HEK293 (cell line): Measurements from ENCODE around the gene TRAM2.
A peak's percentile ranks its signal among the peaks of the same experiment; 100 is the strongest.

Source experiments
- CTCF ChIA-PET: fragments of 350-600 bp; formaldehyde crosslinking; extraction: SDS; loops from one replicate; lab custom pipeline; 2021; ENCODE audit warnings: antibody characterized with exemption; lab: Yijun Ruan, JAX
- POLR2A ChIA-PET: fragments of 300-600 bp; formaldehyde crosslinking; extraction: SDS; loops from one replicate; lab custom pipeline; 2020; ENCODE audit warnings: antibody characterized with exemption, inconsistent platforms; lab: Yijun Ruan, JAX
- H3K27ac ChIP-seq: fragments of 200-500 bp; sonication (Bioruptor generic); 2 replicates; pipeline ENCODE4 v1.5.1; 2014; ENCODE audit warnings: low read depth, low read length, control low read depth, inconsistent platforms; ENCODE audit errors: extremely low read depth
- H3K36me3 ChIP-seq, 2 experiments: fragments of 200-500 bp in 1 of 2; sonication (Bioruptor generic) in 1 of 2; 1 replicate in 1 of 2; 2 replicates in 1 of 2; pipeline ENCODE4 v1.5.1; 2014 to 2017; ENCODE audit warnings: inconsistent platforms in 2 of 2, low read length in 2 of 2; ENCODE audit not compliant: control insufficient read depth in 2 of 2, insufficient read depth in 1 of 2
- H3K4me1 ChIP-seq: fragments of 200-500 bp; sonication (Bioruptor generic); 2 replicates; pipeline ENCODE4 v1.5.1; 2014; ENCODE audit warnings: mild to moderate bottlenecking, low read length, inconsistent platforms; ENCODE audit not compliant: control insufficient read depth, insufficient read depth
- H3K4me3 ChIP-seq: 2 replicates; pipeline ENCODE4 v1.5.1; 2011; ENCODE audit warnings: low read depth, mild to moderate bottlenecking, control low read depth, low read length, moderate library complexity
- H3K9me3 ChIP-seq: fragments of 200-500 bp; sonication (Bioruptor generic); 2 replicates; pipeline ENCODE4 v1.5.1; 2014; ENCODE audit warnings: low read depth, low read length, inconsistent platforms; ENCODE audit not compliant: control insufficient read depth, insufficient read depth
- EGR2 ChIP-seq: fragments of 450-650 bp; formaldehyde crosslinking; IDR thresholded peaks from 2 replicates; pipeline ENCODE4 v1.5.1; 2016; ENCODE audit warnings: low read depth, missing biosample characterization, missing genetic modification characterization
- HOXD13 ChIP-seq: sonication (generic); formaldehyde crosslinking; IDR thresholded peaks from 2 replicates; pipeline ENCODE4 v1.8.0; 2022; ENCODE audit warnings: missing genetic modification reagents, borderline replicate concordance
- KLF1 ChIP-seq: fragments of 450-650 bp; formaldehyde crosslinking; IDR thresholded peaks from 2 replicates; pipeline ENCODE4 v1.5.1; 2016; ENCODE audit warnings: missing biosample characterization, missing genetic modification characterization
- KLF7 ChIP-seq: fragments of 450-650 bp; formaldehyde crosslinking; IDR thresholded peaks from 2 replicates; pipeline ENCODE4 v1.5.1; 2016; ENCODE audit warnings: missing biosample characterization, missing genetic modification characterization, borderline replicate concordance
- KLF9 ChIP-seq: fragments of 450-650 bp; formaldehyde crosslinking; IDR thresholded peaks from 2 replicates; pipeline ENCODE4 v1.5.1; 2016; ENCODE audit warnings: missing biosample characterization, missing genetic modification characterization, low read depth
- MZF1 ChIP-seq: fragments of 450-650 bp; formaldehyde crosslinking; IDR thresholded peaks from 2 replicates; pipeline ENCODE4 v1.5.1; 2017; ENCODE audit warnings: missing biosample characterization, missing genetic modification characterization, borderline replicate concordance
- TRIM28 ChIP-seq: IDR thresholded peaks from 2 replicates; pipeline ENCODE4 v1.6.1; 2011; ENCODE audit warnings: low read length, control low read depth, borderline replicate concordance
- ZBTB1 ChIP-seq: fragments of 450-650 bp; formaldehyde crosslinking; IDR thresholded peaks from 2 replicates; pipeline ENCODE4 v1.5.1; 2016; ENCODE audit warnings: missing biosample characterization, missing genetic modification characterization
- ZBTB7A ChIP-seq: fragments of 450-650 bp; formaldehyde crosslinking; IDR thresholded peaks from 2 replicates; pipeline ENCODE4 v1.5.1; 2016; ENCODE audit warnings: low read depth, missing biosample characterization, missing genetic modification characterization
- ZFP69B ChIP-seq: fragments of 450-650 bp; formaldehyde crosslinking; IDR thresholded peaks from 2 replicates; pipeline ENCODE4 v1.5.1; 2016; ENCODE audit warnings: missing biosample characterization, missing genetic modification characterization
- ZIC2 ChIP-seq: fragments of 450-650 bp; formaldehyde crosslinking; IDR thresholded peaks from 2 replicates; pipeline ENCODE4 v1.5.1; 2016; ENCODE audit warnings: missing biosample characterization, missing genetic modification characterization
- ZNF140 ChIP-seq: fragments of 450-650 bp; formaldehyde crosslinking; IDR thresholded peaks from 2 replicates; pipeline ENCODE4 v1.5.1; 2016; ENCODE audit warnings: missing biosample characterization, missing genetic modification characterization
- ZNF16 ChIP-seq: fragments of 450-650 bp; formaldehyde crosslinking; IDR thresholded peaks from 2 replicates; pipeline ENCODE4 v1.5.1; 2016; ENCODE audit warnings: low read depth, missing biosample characterization, missing genetic modification characterization
- ZNF169 ChIP-seq: fragments of 450-650 bp; formaldehyde crosslinking; IDR thresholded peaks from 2 replicates; pipeline ENCODE4 v1.5.1; 2016; ENCODE audit warnings: missing biosample characterization, missing genetic modification characterization
- ZNF221 ChIP-seq: fragments of 450-650 bp; formaldehyde crosslinking; IDR thresholded peaks from 2 replicates; pipeline ENCODE4 v1.5.1; 2017; ENCODE audit warnings: missing biosample characterization, missing genetic modification characterization, borderline replicate concordance
- ZNF274 ChIP-seq, 2 experiments: fragments of 200-500 bp in 1 of 2; fragments of 450-650 bp in 1 of 2; sonication (Bioruptor generic) in 1 of 2; formaldehyde crosslinking in 1 of 2; IDR thresholded peaks; 2 replicates each; pipeline versions ENCODE4 v1.5.1 to v1.6.1; 2014 to 2016; ENCODE audit warnings: borderline replicate concordance in 1 of 2, inconsistent platforms in 1 of 2, low read length in 1 of 2, missing biosample characterization in 1 of 2, missing genetic modification characterization in 1 of 2
- ZNF292 ChIP-seq: fragments of 450-650 bp; formaldehyde crosslinking; IDR thresholded peaks from 2 replicates; pipeline ENCODE4 v1.5.1; 2016; ENCODE audit warnings: low read depth, missing biosample characterization, missing genetic modification characterization, borderline replicate concordance
- ZNF341 ChIP-seq: fragments of 450-650 bp; formaldehyde crosslinking; IDR thresholded peaks from 2 replicates; pipeline ENCODE4; 2016; ENCODE audit warnings: low read depth, missing biosample characterization, missing genetic modification characterization
- ZNF366 ChIP-seq: fragments of 450-650 bp; formaldehyde crosslinking; conservative IDR thresholded peaks from 2 replicates; pipeline ENCODE4 v1.5.1; 2016; ENCODE audit warnings: missing biosample characterization, missing genetic modification characterization
- ZNF404 ChIP-seq: fragments of 450-650 bp; formaldehyde crosslinking; IDR thresholded peaks from 2 replicates; pipeline ENCODE4 v1.5.1; 2017; ENCODE audit warnings: missing biosample characterization, missing genetic modification characterization
- ZNF514 ChIP-seq: fragments of 450-650 bp; formaldehyde crosslinking; IDR thresholded peaks from 2 replicates; pipeline ENCODE4 v1.5.1; 2016; ENCODE audit warnings: missing biosample characterization, missing genetic modification characterization
- ZNF580 ChIP-seq: fragments of 450-650 bp; formaldehyde crosslinking; IDR thresholded peaks from 2 replicates; pipeline ENCODE4 v1.5.1; 2016; ENCODE audit warnings: missing biosample characterization, missing genetic modification characterization
- ZNF600 ChIP-seq: fragments of 450-650 bp; formaldehyde crosslinking; IDR thresholded peaks from 2 replicates; pipeline ENCODE4 v1.5.1; 2016; ENCODE audit warnings: missing biosample characterization, missing genetic modification characterization
- ZNF624 ChIP-seq: fragments of 450-650 bp; formaldehyde crosslinking; IDR thresholded peaks from 2 replicates; pipeline ENCODE4 v1.5.1; 2017; ENCODE audit warnings: missing biosample characterization, missing genetic modification characterization
- ZNF626 ChIP-seq: fragments of 450-650 bp; sonication (Bioruptor Pico); formaldehyde crosslinking; IDR thresholded peaks from 2 replicates; pipeline ENCODE4 v1.5.1; 2018; ENCODE audit warnings: missing biosample characterization, missing genetic modification characterization, inconsistent platforms
- ZNF660 ChIP-seq: fragments of 450-650 bp; IDR thresholded peaks from 2 replicates; pipeline ENCODE4 v1.5.1; 2018; ENCODE audit warnings: missing biosample characterization, mild to moderate bottlenecking, missing genetic modification characterization
- ZNF670 ChIP-seq: fragments of 450-650 bp; formaldehyde crosslinking; IDR thresholded peaks from 2 replicates; pipeline ENCODE4 v1.5.1; 2016; ENCODE audit warnings: missing biosample characterization, missing genetic modification characterization, low read depth

The TRAM2 gene

GRCh38 chr6:52576392-52577021, 353 bp downstream of the TRAM2 start (continued):
- no peak for TF ChIP-seq ZNF140
- TF ChIP-seq ZNF404 (tag by site-specific recombination) = no peak
- TF ChIP-seq ZNF624 (tag by site-specific recombination) = no peak
- TF ChIP-seq ZNF221 (tag by site-specific recombination) = no peak
- TF ChIP-seq ZNF600 (tag by site-specific recombination) = peak; percentile 83
- no peak; the same call in 1 of the 2 replicates for TF ChIP-seq ZNF341 (tag by site-specific recombination)
- TF ChIP-seq EGR2 (tag by site-specific recombination) = no peak
- peak; percentile 51 for TF ChIP-seq KLF9
- TF ChIP-seq ZBTB1 (tag by site-specific recombination) = no peak
- TF ChIP-seq ZNF274 (IDR thresholded peaks at IDR 0.05; ENCODE audit: low read length) = no peak
- no peak for TF ChIP-seq ZNF274 (tag by site-specific recombination; IDR thresholded peaks at IDR 0.05; ENCODE audit: borderline replicate concordance)
- TF ChIP-seq ZNF292 (tag by site-specific recombination) = no peak
- TF ChIP-seq ZNF626 (tag by site-specific recombination) = no peak
- no peak for TF ChIP-seq ZNF514 (tag by site-specific recombination)
- no peak for TF ChIP-seq ZNF366
- TF ChIP-seq ZNF169 (tag by site-specific recombination) = no peak
- no peak for TF ChIP-seq ZNF670 (tag by site-specific recombination)
- no peak for TF ChIP-seq MZF1 (tag by site-specific recombination)
- TF ChIP-seq ZNF580 (tag by site-specific recombination) = peak; percentile 56; the same call in 1 of the 2 replicates

GRCh38 chr6:52576054-52576391, 837 bp downstream of the TRAM2 start:
- CTCF ChIA-PET = interaction anchor here (0.5 to 10.2 kb wide), 25 partner anchors 9 to 290 kb away, joined by 3 to 95 read pairs (median 4); partner anchors contain the start of gene EFHC1
- TF ChIP-seq ZNF341 (tag by site-specific recombination) (no peak), HOXD13 (CRISPR knock-in tag) (0 out of 2 replicates have a peak, but pooled peaks have one; percentile 3), ZNF660 (tag by site-specific recombination) (no peak), ZFP69B (tag by site-specific recombination) (no peak), ZNF16 (tag by site-specific recombination) (no peak), ZBTB7A (tag by site-specific recombination) (no peak)

GRCh38 chr6:52575502-52575892, 1.4 kb downstream of the TRAM2 start:
- TF ChIP-seq TRIM28 (peak; percentile 41; the same call in 1 of the 2 replicates), KLF7 (tag by site-specific recombination) (no peak), KLF1 (tag by site-specific recombination) (no peak), ZIC2 (tag by site-specific recombination) (no peak)
- Histone ChIP-seq H3K9me3 (no peaks in the 10 kb centered on the region), H3K4me1 (peaks cover 16% of the 10 kb centered on the region), H3K36me3 (peaks cover 0 to 4% of the 10 kb centered on the region in 2 experiments; a peak in 1 of 3 replicates), H3K4me3 (no peak overlapping the region; the same call in 1 of the 2 replicates), H3K27ac (no peak overlapping the region)
- POLR2A ChIA-PET = interaction anchor here (1.0 to 2.1 kb wide), 4 partner anchors 22 to 156 kb away, joined by 3 to 14 read pairs (median 5); partner anchors contain the start of gene EFHC1
- CTCF ChIA-PET = interaction anchor here (0.6 to 10.2 kb wide), 24 partner anchors 9 to 160 kb away, joined by 3 to 95 read pairs (median 4); no protein-coding TSS in a partner anchor

More at GRCh38 chr6:52576054-52576391, 837 bp downstream of the TRAM2 start:
- POLR2A ChIA-PET = interaction anchor here (0.6 to 2.1 kb wide), 15 partner anchors 9 to 1159 kb away, joined by 3 to 14 read pairs (median 5); partner anchors contain the start of gene EFHC1
- Histone ChIP-seq H3K4me3 (peak overlapping the region; percentile 62), H3K27ac (no peak overlapping the region), H3K9me3 (no peaks in the 10 kb centered on the region), H3K4me1 (peaks cover 13% of the 10 kb centered on the region), H3K36me3 (peaks cover 0 to 4% of the 10 kb centered on the region in 2 experiments; a peak in 1 of 3 replicates)
